Islet of Langerhans (tissue), 1 donor: ENCODE results near the gene FAM185A.
"Not testable (repeated sequence)": the region's sequence is repeated elsewhere in the genome, so short reads cannot be mapped to it uniquely, and the experiment has no call there.

Experiments used
- FAIRE-seq: peaks from one replicate; lab custom pipeline; 2011; peaks lifted over from hg19 to GRCh38; lab: Jason Lieb, UNC

The FAM185A gene

GRCh38 chr7:102748605-102749444, at the start of gene FAM185A:
Gene FAM185A, plus strand, starts transcription at chr7:102748999. Its CDS starts 209 bp downstream, at chr7:102749208.
- peak; percentile 80 for FAIRE-seq

- not testable (repeated sequence) for FAIRE-seq
These were observed 35.6 kb upstream of the FAM185A start for GRCh38 chr7:102713011-102713690.

- not testable (repeated sequence) for FAIRE-seq
These were observed 35.1 kb upstream of the FAM185A start for GRCh38 chr7:102713691-102714080.

- not testable (repeated sequence) for FAIRE-seq
These were observed 33.9 kb upstream of the FAM185A start for GRCh38 chr7:102714774-102715522.

GRCh38 chr7:102715718-102716117, 33.1 kb upstream of the FAM185A start:
- FAIRE-seq, result not testable (repeated sequence)

GRCh38 chr7:102718491-102718890, 30.3 kb upstream of the FAM185A start:
- not testable (repeated sequence) for FAIRE-seq

GRCh38 chr7:102726170-102726569, 22.6 kb upstream of the FAM185A start:
- not testable (repeated sequence) for FAIRE-seq

GRCh38 chr7:102729670-102730069, 19.1 kb upstream of the FAM185A start:
- FAIRE-seq, result not testable (repeated sequence)

- FAIRE-seq, result not testable (repeated sequence)
These were observed 18.4 kb upstream of the FAM185A start for GRCh38 chr7:102730431-102730830.

GRCh38 chr7:102742002-102742771, 6.6 kb upstream of the FAM185A start:
- FAIRE-seq, result not testable (repeated sequence)

GRCh38 chr7:102743861-102744260, 4.9 kb upstream of the FAM185A start:
- FAIRE-seq, result not testable (repeated sequence)

GRCh38 chr7:102745494-102746288, 3.1 kb upstream of the FAM185A start:
- FAIRE-seq, result peak; percentile 97

GRCh38 chr7:102749445-102749786, 617 bp downstream of the FAM185A start:
- not testable (repeated sequence) for FAIRE-seq

GRCh38 chr7:102758227-102758626, 9.4 kb downstream of the FAM185A start:
- FAIRE-seq, result peak; percentile 100

- FAIRE-seq, result not testable (repeated sequence)
These were observed 11.1 kb downstream of the FAM185A start for GRCh38 chr7:102759934-102760333.

- not testable (repeated sequence) for FAIRE-seq
These were observed 12.4 kb downstream of the FAM185A start for GRCh38 chr7:102761234-102761633.

GRCh38 chr7:102763295-102763905, 14.6 kb downstream of the FAM185A start:
- FAIRE-seq, result peak; percentile 27

- FAIRE-seq, result not testable (repeated sequence)
These were observed 20.9 kb downstream of the FAM185A start for GRCh38 chr7:102769657-102770192.

- FAIRE-seq, result not testable (repeated sequence)
These were observed 21.7 kb downstream of the FAM185A start for GRCh38 chr7:102770467-102770866.

GRCh38 chr7:102776217-102776616, 27.4 kb downstream of the FAM185A start:
- not testable (repeated sequence) for FAIRE-seq
